ENCODE data around the gene ABCB11.

Gene ABCB11

GRCh38 chr2:168928113-168928831, 102.9 kb downstream of the ABCB11 start:
- DNase-seq, result no peak

DNA sequence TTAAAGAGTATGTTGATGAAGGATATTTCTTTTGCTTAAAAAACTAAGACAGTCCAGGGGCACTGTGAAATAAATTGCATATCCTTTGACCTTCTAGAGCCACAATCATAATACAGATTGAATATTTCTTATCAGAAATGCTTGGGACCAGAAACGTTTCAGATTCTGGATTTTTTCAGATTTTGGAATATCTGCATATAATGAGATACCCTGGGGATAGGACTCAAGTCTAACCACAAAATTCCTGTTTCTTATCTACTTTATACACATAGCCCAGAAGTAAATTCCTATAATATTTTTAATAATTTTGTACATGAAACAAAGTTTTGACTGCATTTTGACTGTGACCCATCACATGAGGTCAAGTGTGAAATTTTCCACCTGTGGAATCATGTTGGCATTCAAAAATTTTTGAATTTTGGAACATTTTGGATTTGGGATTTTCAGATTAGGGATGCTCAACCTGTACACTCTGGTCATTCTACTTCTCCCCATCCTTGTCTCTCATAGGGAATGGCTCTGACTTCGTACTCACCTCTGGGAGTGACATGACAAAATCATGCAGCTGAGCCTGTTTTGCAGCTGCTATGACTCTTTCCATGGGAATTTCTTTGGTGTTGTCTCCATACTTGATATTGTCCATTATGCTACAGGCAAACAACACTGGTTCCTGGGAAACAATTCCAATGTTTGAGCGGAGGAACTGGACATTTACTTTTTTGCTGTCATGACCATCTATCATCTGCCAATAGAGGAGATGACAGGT, 104.3 kb downstream of the ABCB11 start:
- DNase-seq, result no peak

DNA sequence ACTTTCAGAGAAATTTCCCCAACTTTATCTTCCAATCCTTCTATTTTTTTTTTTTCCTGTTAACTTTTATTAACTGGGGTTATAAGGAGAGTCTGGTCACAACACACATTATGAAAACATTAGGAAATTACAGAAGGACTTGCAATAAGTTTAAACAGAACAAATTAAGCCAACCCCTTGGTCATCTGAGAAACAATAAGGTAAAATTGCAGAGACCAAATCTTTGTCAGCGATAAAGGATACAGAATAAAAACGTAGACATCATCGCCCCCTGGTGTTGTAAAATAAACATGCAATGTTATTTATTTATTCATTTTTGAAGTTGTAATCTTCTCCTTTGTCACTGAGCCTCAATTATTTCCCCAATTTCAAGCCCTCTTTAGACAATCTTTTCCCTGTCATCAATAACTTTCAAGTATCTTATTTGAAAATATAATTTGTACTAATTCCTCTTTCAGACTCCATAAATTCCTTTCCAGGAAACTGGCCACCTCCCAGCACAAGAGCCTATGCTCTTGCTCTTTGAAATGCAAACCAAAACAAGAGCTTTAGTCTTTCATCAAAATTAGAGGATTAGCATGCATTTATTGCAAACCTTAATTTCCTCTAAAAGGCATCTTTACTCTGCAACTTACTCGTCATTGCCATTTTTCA, 110.5 kb downstream of the ABCB11 start:
- peak; percentile 32 for DNase-seq

DNA sequence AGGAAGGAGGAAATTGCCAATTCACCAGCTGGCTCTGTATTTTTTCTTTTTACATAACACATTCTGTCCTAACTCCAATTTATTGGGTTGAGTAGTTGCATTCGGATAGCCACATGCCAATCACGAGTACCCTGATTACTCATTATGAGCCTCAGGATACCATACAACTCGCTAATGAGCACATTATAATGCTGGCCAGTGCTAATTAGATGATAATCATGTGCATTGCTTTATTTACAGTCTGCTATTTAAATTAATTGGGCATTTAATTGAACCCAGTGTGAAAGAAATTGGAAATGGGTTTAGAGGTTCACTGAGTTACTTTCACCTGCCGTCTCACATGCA, 114.8 kb downstream of the ABCB11 start:
- DNase-seq, result no peak

- no peak for DNase-seq
Measured at GRCh38 chr2:168915441-168916330, 115.4 kb downstream of the ABCB11 start.

DNA sequence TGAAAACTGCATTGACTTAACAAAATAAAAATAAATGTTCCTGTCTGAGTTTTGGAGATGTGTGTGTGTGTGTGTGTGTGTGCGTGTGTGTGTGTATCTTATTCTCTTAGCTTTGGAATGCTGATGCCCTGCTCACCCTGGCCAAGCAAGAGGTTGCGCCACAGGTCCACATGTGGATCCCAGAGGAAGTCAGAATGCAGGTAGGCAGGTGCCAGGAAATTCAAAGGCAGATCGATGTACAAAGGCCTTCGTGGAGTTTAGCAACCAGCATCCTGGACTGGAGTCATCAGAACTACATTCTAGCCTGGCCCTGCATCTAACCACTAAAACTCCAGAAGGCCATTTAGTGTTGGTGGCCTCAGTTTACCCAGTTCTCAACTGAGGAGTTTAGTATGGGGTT, 117.6 kb downstream of the ABCB11 start:
- DNase-seq, result no peak

- DNase-seq, result no peak
Measured at GRCh38 chr2:168912901-168913369, 118.2 kb downstream of the ABCB11 start.

DNA sequence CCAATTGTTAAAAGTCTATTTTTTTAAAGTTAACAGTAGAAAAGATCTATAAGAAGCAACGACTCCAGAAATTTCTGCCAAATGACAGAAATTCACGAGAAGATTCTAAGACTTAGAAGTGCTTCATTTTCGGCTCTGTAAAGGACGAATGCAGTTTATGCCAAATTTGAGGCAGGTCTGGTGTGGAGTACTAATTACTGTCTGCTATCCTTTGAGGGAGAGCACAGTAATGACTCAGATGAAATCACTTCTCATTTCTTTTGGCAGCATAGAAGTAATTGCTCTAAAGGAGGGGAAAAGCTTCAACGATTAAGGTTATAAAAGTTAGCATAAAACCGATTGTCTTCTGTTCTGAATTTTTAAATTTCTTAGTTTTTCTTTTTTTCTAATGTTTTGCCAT, 118.7 kb downstream of the ABCB11 start:
- no peak for DNase-seq

DNA sequence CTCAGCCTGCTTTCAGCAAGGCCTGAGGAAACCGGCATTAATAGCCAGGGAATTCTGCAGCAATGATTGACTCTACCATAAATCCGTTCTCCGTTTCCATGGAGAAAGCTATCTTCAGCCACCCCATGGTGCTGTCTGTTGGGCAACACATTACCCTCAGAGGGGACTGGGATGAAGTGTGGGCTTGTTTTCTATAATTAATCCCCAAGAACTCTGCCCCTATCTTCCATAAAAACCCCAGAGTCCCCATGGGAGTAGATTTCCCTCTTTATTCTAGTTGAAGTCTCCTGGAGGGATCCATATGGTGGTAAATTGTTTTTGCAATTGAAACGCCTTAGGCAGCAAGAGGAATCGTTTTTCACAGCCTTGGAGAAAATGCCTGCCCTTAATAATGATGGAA, 120.8 kb downstream of the ABCB11 start:
- no peak for DNase-seq

DNA sequence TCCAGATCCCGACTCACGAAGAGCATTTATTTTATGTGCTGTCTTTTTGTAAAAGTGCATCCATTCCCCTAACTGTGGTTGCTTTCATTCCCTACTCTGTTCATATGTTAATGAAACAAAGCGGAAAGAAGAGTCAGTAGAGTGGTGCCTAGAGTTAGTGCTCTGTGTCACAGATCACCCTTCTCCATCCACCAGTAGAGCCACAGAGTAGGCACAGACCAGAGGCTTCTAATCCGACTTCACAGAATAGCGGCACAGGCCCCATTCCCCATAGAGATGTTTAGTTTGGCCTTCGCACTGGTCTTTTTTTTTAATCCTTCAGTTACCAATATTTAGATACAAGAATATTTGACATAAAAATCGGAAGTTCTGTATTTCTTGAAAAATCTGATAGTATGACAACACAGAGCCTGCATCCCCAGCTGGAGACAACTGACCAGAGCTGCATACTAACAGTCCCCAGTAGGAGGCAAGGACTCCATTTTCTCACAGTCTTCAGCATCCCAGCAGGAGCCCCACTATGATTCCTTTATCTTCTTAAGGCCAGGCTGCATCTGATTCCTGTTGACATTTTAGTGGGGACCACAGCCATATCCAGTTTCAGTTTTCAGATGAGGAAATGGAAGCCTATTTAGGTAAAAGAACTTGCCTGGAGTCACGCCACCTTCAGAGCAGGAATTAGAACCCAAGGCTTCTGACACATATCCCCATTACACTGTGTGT, 123.0 kb downstream of the ABCB11 start:
- DNase-seq, result no peak

- DNase-seq, result no peak
Measured at GRCh38 chr2:168904358-168904757, 126.8 kb downstream of the ABCB11 start.

DNA sequence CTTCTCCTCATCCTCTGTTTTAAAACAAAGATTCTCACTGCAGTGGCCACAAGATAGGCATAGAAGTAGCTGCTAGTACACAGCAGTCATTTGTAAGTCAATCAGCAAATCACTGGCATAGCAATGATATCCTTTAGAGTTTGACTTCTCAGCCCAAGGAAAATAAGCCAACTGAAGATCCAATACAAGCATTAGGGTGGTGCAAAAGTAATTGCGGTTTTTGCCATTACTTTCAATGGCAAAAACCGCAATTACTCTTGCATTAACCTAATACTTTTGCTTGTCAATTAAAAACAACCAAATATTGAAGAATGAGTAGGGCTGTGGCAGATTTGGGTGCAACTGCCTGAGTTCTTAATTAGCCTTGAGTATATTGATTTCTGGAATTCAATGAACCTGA, 127.2 kb downstream of the ABCB11 start:
- DNase-seq, result no peak

DNA sequence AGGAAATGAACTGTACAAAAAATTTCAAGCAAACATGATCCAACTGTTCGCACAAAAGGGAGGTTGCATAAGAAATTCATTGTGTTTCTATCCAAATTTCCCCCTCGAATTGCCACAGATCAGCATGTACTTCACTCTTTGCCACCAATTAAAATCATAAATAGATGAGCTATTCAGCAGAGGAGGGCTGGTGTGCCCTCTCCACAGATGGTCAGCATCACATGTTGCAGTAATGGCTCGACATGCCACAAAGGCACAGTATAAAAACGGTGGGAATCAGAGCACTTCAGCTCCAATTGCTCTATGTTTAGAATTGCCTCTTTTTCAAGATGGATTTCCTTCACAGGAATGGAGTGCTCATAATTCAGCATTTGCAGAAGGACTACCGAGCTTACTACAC, 130.1 kb downstream of the ABCB11 start, which contains the start of gene G6PC2:
Gene G6PC2, plus strand, starts transcription at position 289 of the 400 bp plus-strand sequence. Its CDS starts 41 bp downstream, at position 330.
- no peak for DNase-seq

DNA sequence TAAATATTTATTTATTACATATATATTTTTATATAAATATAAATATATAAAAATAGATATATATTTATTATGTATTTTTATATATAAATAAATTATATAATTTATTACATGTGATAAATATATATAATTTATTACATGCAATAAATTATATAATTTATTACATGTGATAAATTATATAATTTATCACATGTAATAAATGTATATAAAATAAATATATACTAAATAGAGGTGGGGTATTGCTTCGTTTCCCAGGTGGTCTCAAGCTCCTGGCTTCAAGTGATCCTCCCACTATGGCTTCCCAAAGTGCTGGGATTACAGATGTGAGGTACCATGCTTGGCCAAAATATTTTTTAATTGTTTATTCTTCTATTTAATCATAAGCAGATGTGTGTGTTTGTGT, 133.7 kb downstream of the ABCB11 start:
- no peak for DNase-seq

DNA sequence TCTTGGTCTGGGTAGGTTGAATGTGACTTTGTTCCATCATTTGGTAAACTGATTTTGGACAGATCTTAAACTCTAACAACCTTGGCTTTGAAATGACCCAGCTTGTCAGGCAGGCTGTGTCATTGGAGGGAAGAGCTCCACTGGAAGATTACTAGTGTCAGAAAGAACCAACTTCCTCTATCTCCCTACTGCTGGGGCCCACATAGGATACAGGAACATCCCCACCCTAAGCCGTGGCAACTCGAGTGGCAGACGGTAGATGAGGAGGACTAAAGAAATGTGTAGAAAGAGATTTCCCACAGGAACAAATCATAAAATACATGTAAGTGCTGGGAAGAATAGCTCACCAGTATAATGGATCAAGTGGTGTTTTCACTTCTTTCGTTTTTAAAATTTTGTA, 134.3 kb downstream of the ABCB11 start:
- no peak for DNase-seq

- peak; percentile 27 for DNase-seq
Measured at GRCh38 chr2:168895771-168896170, 135.4 kb downstream of the ABCB11 start.

DNA sequence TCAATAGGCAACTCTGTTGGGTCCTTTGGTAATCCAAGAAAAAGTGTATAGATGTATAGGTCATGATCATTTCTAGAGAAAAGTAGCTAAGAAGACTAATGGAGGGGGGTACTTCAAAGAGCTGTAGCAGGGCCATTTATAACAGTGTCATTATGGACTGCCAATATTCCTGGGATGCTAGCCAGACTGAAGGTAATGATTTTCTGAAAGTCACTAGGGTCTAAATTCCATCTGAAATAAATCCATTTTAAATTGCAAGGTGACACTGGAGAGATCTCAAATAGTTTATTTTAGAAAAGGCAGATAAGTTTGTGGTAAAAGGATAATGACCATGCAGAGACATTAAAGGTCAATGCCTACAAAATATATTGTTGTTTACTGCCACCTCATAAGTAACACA, 136.4 kb downstream of the ABCB11 start:
- no peak for DNase-seq

GRCh38 chr2:168894101-168894500, 137.0 kb downstream of the ABCB11 start:
- DNase-seq, result no peak

GRCh38 chr2:168892327-168892726, 138.8 kb downstream of the ABCB11 start:
- DNase-seq, result no peak

DNA sequence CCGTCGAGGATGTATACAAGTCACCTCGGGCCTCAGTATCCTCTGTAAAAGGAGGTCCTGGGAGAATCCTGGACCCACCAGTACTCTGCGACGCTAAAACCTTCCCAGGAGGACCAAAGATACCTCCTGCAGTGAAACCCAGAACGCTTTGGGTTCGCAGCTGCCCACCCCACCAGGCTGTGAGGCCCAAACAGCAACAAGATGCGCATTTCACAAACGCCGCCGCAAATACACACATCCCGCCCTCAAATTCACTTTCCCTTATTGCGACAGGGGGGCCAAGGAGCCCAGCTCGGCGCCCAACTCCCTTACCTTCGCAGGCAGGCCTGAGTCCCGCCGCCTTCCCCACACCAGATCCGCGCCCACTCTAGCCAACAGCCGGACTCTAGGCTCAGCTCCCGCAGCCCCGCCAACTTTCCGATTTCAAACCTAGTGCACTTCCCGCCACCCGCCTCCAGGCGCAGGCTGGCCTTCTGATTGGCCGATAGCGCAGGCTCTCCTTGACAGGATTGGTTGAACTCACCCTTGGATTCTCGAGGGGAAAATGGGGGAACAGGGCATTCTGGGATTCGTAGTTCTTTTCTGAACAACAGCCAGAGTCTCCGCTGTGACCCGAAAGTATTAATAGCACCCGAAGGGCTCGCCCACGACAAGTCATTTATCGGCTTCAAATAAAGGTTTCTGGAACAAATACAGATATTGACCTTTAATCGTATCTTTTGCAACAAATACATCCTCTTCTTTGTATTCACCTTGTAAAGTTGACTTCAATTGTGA, 140.9 kb downstream of the ABCB11 start, which contains the start of gene SPC25:
Gene SPC25, minus strand, starts transcription at position 425 of the 777 bp plus-strand sequence. CDS start 911 bp downstream, outside the sequence.
- DNase-seq, result peak; percentile 92

- no peak for DNase-seq
Measured at GRCh38 chr2:168889635-168890005, 141.5 kb downstream of the ABCB11 start.
